OCI-LY1 (cell line): ENCODE measurements around the gene C19orf44.

Source experiments
- CTCF ChIP-seq: fragments of 200-600 bp; sonication (generic), shearing (Covaris generic); IDR thresholded peaks from 2 replicates; pipeline ENCODE4 v1.5.1; 2017; ENCODE audit warnings: mild to moderate bottlenecking, antibody characterized with exemption, low read length, moderate library complexity, mixed read lengths
- EZH2 ChIP-seq: fragments of 200-600 bp; sonication (generic), shearing (Covaris generic); IDR thresholded peaks from 2 replicates; pipeline ENCODE4 v1.8.0; 2017; ENCODE audit warnings: borderline replicate concordance, mixed run types, mild to moderate bottlenecking, antibody characterized with exemption, low read length, moderate library complexity, mixed read lengths

GRCh38 chr19:16564842-16565241 lies 68.6 kb downstream of the C19orf44 start:
- TF ChIP-seq CTCF (no peak), EZH2 (no peak)
